HG02973 (cell line): Measurements from ENCODE around the gene SLC26A9.

ENCODE experiments used
- ATAC-seq: cut with Tn5 transposase; IDR thresholded peaks from one replicate; pipeline ENCODE4 v1.9.1; 2021; ENCODE audit warnings: moderate library complexity; ENCODE audit not compliant: unreplicated experiment

The SLC26A9 gene

GRCh38 chr1:205927676-205928075 is 15.6 kb downstream of the SLC26A9 start:
- ATAC-seq = no peak

- ATAC-seq = no peak
Measured at GRCh38 chr1:205927247-205927646, 16.0 kb downstream of the SLC26A9 start.

GRCh38 chr1:205926636-205927035 is 16.6 kb downstream of the SLC26A9 start:
- no peak for ATAC-seq

- ATAC-seq = no peak
Measured at GRCh38 chr1:205926213-205926612, 17.0 kb downstream of the SLC26A9 start.

- ATAC-seq = no peak
Measured at GRCh38 chr1:205925736-205926135, 17.5 kb downstream of the SLC26A9 start.

- no peak for ATAC-seq
Measured at GRCh38 chr1:205924460-205924790, 18.8 kb downstream of the SLC26A9 start.

GRCh38 chr1:205923651-205924459 is 19.4 kb downstream of the SLC26A9 start:
- ATAC-seq = no peak

GRCh38 chr1:205922806-205923205 is 20.4 kb downstream of the SLC26A9 start:
- no peak for ATAC-seq

GRCh38 chr1:205922314-205922713 is 20.9 kb downstream of the SLC26A9 start:
- ATAC-seq = no peak

GRCh38 chr1:205921570-205921909 is 21.7 kb downstream of the SLC26A9 start:
- ATAC-seq = no peak

- ATAC-seq = no peak
Measured at GRCh38 chr1:205920861-205921569, 22.2 kb downstream of the SLC26A9 start.

GRCh38 chr1:205920159-205920558 is 23.1 kb downstream of the SLC26A9 start:
- ATAC-seq = no peak

- ATAC-seq = no peak
Measured at GRCh38 chr1:205918955-205919746, 24.1 kb downstream of the SLC26A9 start.

GRCh38 chr1:205917466-205918238 is 25.6 kb downstream of the SLC26A9 start:
- ATAC-seq = no peak

- ATAC-seq = no peak
Measured at GRCh38 chr1:205916541-205916940, 26.7 kb downstream of the SLC26A9 start.

- ATAC-seq = no peak
Measured at GRCh38 chr1:205915354-205915990, 27.8 kb downstream of the SLC26A9 start.

- no peak for ATAC-seq
Measured at GRCh38 chr1:205914730-205915129, 28.5 kb downstream of the SLC26A9 start.

- ATAC-seq = no peak
Measured at GRCh38 chr1:205914155-205914507, 29.1 kb downstream of the SLC26A9 start.

- no peak for ATAC-seq
Measured at GRCh38 chr1:205913451-205914154, 29.7 kb downstream of the SLC26A9 start.

GRCh38 chr1:205907794-205908193 is 35.5 kb downstream of the SLC26A9 start:
- ATAC-seq = no peak
